GM20431 (cell line): ENCODE results near the gene KRT222.

Experiments
- in situ Hi-C: fragments of 300-500 bp; cut with MseI, MboI; formaldehyde crosslinking; loops from one replicate; pipeline ENCODE4 v1.15.0; 2020; ENCODE audit warnings: low sequenced_read_pairs; ENCODE audit not compliant: unreplicated experiment

Gene KRT222

DNA sequence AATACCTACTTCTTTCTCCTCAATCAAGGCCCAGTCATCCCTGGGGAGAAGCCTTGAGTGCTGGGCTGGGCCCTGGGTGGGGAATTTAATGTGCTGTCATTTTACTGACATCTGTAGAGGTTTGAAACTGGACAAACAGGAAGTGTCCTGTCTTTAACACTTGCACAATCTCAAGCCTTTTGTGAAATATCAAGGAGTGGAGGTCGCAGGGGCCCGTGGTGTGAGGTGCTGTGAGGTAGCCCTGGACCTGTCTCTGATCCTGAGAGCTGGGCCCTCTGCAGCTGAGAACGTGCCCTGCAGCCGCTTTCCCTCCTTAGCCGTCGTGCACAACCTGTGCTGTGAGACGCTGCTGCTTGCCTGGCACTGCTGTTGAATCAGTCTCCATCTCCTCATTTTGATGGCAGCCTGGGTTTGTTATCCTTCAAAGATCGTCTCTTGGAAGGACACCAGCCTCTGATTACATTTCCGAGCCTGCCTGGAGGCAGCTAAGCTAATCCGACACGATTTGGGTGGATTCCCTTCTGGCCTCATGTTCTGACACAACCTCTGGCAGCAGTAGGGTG is 47.2 kb downstream of the KRT222 start:
- in situ Hi-C loops, result no loop called here

- in situ Hi-C loops, result no loop called here
Measured at GRCh38 chr17:40616592-40616991, 48.4 kb downstream of the KRT222 start.

GRCh38 chr17:40615841-40616476 is 49.0 kb downstream of the KRT222 start:
- in situ Hi-C loops, result no loop called here

GRCh38 chr17:40615068-40615840 is 49.7 kb downstream of the KRT222 start:
- in situ Hi-C loops, result no loop called here

DNA sequence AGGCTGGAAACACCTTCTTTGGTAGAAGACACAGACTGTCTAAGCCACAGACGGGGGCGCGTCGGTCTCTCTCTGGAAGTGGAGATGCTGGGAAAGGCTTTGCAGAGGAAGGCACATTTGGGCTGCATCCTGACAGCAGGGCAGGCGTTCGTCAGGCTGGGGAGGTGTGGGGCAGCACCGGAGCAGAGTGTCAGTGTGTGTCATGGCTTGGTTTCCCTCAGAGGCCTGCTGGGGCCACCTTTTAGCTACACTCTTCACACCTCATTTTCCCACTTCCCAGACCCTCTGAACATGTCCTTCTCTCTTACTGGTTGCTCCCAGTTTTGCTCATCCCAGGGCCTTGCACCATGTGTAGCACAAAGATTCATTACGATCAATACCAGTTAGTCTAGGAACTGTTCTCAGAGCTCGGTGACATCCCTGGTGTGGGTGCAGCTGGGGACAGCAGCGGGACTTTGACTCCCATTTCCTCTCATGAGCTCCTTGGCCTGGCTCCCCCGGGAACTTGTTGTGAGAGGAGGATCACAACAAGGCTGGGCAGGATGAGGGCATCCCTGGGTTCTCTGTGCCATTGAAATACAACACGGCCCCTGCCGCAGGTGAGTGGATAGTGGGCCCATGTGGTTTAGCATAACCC is 50.4 kb downstream of the KRT222 start:
- in situ Hi-C loops, result no loop called here

DNA sequence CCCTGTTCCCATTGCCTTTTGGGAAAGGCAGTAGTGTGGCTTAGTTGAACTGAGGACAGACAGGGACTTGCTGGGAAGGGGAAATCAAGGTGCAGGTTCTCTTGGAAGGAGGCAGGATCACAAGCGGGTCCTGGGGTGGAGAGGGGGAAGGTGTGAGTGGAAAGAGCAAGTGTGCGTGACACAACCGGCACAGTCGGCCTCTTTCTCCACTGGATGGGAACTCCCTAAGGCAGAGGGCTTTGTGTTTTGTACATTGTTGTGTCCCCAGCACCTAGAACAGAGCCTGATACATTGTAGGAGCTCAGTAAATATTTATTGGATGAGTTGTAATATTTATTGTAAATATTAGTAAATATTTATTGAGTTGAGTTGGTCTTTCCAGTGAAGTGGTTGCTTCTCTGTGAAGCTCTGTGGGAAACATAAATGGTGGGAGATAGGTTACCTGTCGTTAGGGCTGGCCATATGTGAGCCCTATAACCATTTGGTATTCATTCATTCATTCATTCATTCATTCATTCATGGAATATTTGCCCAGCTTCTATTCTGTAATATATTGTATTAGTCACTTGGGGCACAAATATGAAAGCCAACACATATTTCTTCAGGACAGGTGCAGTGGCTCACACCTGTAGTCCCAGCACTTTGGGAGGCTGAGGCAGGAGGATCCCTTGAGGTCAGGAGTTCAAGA is 51.4 kb downstream of the KRT222 start:
- in situ Hi-C loops, result no loop called here

GRCh38 chr17:40612599-40613244 is 52.3 kb downstream of the KRT222 start:
- in situ Hi-C loops, result no loop called here

GRCh38 chr17:40611840-40612474 is 53.0 kb downstream of the KRT222 start:
- in situ Hi-C loops, result no loop called here

- in situ Hi-C loops, result no loop called here
Measured at GRCh38 chr17:40610359-40610758, 54.6 kb downstream of the KRT222 start.

DNA sequence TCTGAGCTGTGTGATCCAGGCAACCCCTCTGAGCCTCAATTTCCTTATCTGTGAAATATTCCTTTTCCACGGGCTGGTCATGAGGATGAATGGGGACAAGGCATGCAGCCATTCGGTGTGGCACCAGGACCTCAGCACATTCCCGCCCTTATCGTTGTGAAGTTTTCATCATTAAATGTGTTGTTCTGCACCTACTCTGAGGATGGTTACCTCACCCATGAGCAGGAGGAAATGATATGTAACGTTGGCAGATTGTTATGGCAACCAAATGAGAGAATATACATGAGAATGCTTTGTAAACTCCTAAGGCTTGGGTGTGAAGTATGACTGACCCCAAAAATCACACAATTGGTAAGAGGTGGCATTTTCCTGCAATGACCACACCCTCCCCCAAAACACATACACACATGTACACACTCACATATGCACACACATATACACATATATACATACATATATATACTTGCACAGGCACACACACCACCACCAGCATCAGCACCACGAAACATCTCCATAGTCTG is 56.9 kb downstream of the KRT222 start:
- in situ Hi-C loops, result no loop called here

DNA sequence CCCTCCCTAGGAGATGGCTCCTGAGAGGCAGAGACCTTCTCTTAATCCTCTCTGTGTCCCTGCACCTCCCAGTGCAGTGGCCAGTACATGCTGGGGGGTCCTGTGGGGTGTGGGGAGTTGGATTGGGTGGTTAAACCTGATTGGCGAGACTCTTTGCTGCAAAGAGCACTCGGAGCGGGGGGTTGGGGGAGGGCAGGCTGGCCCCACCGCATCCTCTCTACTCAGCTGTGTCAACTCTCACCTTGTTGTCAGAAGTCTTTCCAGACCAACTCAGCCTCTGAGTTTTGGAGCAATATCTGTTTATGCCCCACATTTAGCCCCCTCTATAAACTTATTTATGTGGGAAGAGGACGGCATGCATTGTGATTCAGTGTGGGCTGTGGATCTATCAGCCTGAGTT is 57.3 kb downstream of the KRT222 start:
- in situ Hi-C loops, result no loop called here

DNA sequence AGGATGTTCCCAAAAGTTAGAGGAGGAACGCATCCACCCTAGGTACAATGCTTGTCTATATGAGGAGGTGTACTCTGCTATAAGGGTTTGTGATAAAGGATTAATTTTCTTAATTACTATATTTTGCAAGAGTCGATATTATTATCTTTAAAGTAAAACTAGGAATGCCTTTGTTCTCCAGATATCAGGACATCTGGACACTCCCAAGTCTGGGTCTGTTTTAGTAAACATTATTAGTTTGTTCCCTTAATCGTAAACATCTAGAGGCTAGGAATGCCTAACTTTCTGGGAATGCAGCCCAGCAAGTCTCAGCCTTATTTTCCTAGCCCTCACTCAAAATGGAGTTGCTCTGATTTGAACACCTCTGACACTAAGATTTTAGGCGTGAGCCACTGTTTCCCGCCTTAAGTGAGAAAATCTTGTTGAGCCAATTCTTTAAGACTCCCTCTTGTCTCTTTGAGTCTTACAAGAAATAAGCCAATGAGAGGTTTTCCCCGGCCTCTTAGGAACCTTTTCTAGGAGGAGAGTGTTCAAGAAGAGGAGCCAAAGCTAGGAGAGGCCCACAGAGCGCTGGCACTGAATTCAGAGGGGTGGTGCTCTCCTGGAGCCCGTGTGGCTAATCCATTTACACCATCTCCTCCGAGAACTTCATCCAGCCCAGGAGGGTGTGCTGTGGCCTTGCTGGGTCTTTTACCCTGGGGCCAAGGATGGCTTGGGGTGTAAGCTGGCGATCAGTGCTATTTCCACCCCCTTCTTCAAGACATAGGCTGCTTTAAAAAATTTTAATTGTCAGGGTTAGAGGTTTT is 58.2 kb downstream of the KRT222 start:
- in situ Hi-C loops, result no loop called here

GRCh38 chr17:40605306-40605705 is 59.7 kb downstream of the KRT222 start:
- in situ Hi-C loops, result no loop called here
